Right lobe of liver (tissue), 4 donors: ENCODE results near the gene MSH2.

Source experiments
- CTCF ChIP-seq, 4 donors: fragments of 200-600 bp in 3 of 4; fragments of 450-650 bp in 1 of 4; IDR thresholded peaks; one replicate each; pipeline versions ENCODE4 v1.5.1 to v1.8.0; 2016 to 2022; ENCODE audit warnings: antibody characterized with exemption in 4 of 4, mild to moderate bottlenecking in 2 of 4
- POLR2A ChIP-seq: fragments of 450-650 bp; IDR thresholded peaks from one replicate; pipeline ENCODE4 v1.6.1; 2017; ENCODE audit warnings: antibody characterized with exemption, mild to moderate bottlenecking
- donor health status: DM: no; HTN: no; CAD: no.
- donor health status: DM: no; HTN: no; CAD: no.
- donor health status: DM: no; HTN: yes; CAD: no.

- no peak for TF ChIP-seq CTCF (IDR thresholded peaks at IDR 0.05)
- no peak for TF ChIP-seq POLR2A
Observed at GRCh38 chr2:47438783-47439182, 35.8 kb downstream of the MSH2 start.
